OCI-LY7 (cell line): ENCODE data around the gene TM2D1.

Experiments
- EZH2phosphoT487 ChIP-seq: fragments of 200-600 bp; sonication (generic); IDR thresholded peaks from 2 replicates; pipeline ENCODE4 v1.6.1; 2018; ENCODE audit warnings: low read depth, borderline replicate concordance, mild to moderate bottlenecking, mixed run types, antibody characterized with exemption, low read length, moderate library complexity, mixed read lengths
- TF ChIP-seq, protein P1 (sequence below): fragments of 200-600 bp; sonication (generic); conservative IDR thresholded peaks from 2 replicates; pipeline ENCODE4 v1.5.1; 2014; ENCODE audit warnings: mild to moderate bottlenecking, antibody characterized with exemption, low read length, moderate library complexity, mixed read lengths

DNA sequence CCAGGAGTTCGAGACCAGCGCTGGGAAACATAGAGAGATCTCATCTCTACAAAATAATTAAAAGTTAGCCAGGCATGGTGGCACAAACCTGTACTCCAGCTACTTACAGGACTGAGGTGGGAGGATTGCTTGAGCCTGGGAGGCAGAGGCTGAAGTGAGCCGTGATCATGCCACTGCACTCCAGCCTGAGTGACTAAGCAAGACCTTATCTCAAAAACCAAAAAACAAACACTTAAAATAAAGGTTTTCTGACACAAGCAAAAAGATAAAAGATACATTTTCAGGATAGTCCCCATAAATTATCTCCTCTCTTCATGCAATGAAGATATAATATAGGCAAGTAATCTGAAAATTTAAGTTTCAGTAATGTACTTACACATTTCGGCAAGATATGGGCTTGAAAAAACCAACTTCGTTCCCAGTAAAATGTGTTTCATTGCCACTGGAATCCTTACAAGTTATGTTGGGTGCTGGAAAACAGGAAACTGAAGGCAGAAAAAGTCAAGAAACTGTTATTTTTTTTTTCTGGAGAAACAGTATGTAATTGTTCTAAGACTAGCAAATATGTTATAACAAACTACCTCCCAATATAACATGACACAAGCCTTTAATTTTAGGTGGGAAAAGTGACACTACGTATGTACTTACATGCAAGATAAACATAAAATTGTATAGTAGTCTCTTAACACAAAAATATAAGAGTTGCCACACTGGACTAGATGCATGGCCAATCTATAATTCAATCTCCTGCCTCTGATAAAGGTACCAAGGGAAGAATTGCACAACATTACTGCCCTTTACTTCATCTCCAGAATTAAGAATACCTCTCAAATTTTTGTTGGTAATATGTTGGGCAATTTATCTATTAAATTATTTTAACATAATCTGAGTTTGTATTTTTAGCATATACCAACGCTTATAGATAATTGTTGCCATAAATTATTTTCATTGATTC, 15.7 kb downstream of the TM2D1 start:
- TF ChIP-seq, protein P1, sequence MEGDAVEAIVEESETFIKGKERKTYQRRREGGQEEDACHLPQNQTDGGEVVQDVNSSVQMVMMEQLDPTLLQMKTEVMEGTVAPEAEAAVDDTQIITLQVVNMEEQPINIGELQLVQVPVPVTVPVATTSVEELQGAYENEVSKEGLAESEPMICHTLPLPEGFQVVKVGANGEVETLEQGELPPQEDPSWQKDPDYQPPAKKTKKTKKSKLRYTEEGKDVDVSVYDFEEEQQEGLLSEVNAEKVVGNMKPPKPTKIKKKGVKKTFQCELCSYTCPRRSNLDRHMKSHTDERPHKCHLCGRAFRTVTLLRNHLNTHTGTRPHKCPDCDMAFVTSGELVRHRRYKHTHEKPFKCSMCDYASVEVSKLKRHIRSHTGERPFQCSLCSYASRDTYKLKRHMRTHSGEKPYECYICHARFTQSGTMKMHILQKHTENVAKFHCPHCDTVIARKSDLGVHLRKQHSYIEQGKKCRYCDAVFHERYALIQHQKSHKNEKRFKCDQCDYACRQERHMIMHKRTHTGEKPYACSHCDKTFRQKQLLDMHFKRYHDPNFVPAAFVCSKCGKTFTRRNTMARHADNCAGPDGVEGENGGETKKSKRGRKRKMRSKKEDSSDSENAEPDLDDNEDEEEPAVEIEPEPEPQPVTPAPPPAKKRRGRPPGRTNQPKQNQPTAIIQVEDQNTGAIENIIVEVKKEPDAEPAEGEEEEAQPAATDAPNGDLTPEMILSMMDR, result no peak
- no peak for TF ChIP-seq EZH2phosphoT487
